Upper lobe of left lung (tissue), 6 donors: ENCODE data around the gene KIRREL3. TPM values are rescaled to one million over a fixed set of nuclear protein-coding genes. Genes with fewer than 3 reads are reported as not detected.
A peak's percentile ranks its signal among the peaks of the same experiment; 100 is the strongest.

Source experiments
- ATAC-seq, 2 donors: fragments of 200-7000 bp; cut with Tn5 transposase; one replicate each; pipeline ENCODE4 v1.9.1; 2022; ENCODE audit warnings: mild to moderate bottlenecking in 2 of 2, moderate library complexity in 2 of 2; ENCODE audit not compliant: low FRiP score in 2 of 2
- DNase-seq, 2 donors: peaks; one replicate each; pipeline ENCODE4 v3.0.0-alpha.2; 2019 to 2020
- H3K27ac ChIP-seq, 4 donors: fragments of 200-600 bp; sonication (generic); one replicate each; pipeline ENCODE4 v1.5.1; 2016 to 2019
- H3K27me3 ChIP-seq, 4 donors: fragments of 200-600 bp; sonication (generic); one replicate each; pipeline ENCODE4 v1.5.1; 2017 to 2019
- H3K36me3 ChIP-seq, 4 donors: fragments of 200-600 bp; sonication (generic); one replicate each; pipeline ENCODE4 v1.5.1; 2016 to 2019
- H3K4me1 ChIP-seq, 4 donors: fragments of 200-600 bp; sonication (generic); one replicate each; pipeline ENCODE4 v1.5.1; 2018 to 2019
- H3K4me3 ChIP-seq, 4 donors: fragments of 200-600 bp; sonication (generic); one replicate each; pipeline ENCODE4 v1.5.1; 2017 to 2019; ENCODE audit warnings: mild to moderate bottlenecking in 2 of 4, moderate library complexity in 1 of 4
- H3K9me3 ChIP-seq, 4 donors: fragments of 200-600 bp; sonication (generic); one replicate each; pipeline ENCODE4 v1.5.1; 2018 to 2019
- CTCF ChIP-seq, 6 experiments: fragments of 450-650 bp in 4 of 6; fragments of 200-600 bp in 2 of 6; sonication (generic) in 2 of 6; IDR thresholded peaks; one replicate each; pipeline ENCODE4 v1.5.1; 2016 to 2019; ENCODE audit warnings: antibody characterized with exemption in 6 of 6
- EP300 ChIP-seq, 4 donors: sonication (generic); formaldehyde crosslinking; IDR thresholded peaks; one replicate each; pipeline ENCODE4 v1.5.1; 2017; ENCODE audit warnings: antibody characterized with exemption in 4 of 4, control low read depth in 2 of 4
- POLR2A ChIP-seq, 4 donors: fragments of 450-650 bp; IDR thresholded peaks; one replicate each; pipeline ENCODE4 v1.5.1; 2016 to 2017; ENCODE audit warnings: antibody characterized with exemption in 4 of 4, mild to moderate bottlenecking in 2 of 4
- POLR2AphosphoS5 ChIP-seq, 2 donors: sonication (generic); formaldehyde crosslinking; IDR thresholded peaks; one replicate each; pipeline ENCODE4 v1.5.1; 2017; ENCODE audit warnings: antibody characterized with exemption in 2 of 2
- WGBS, 2 donors: methylation state at CpG; one replicate each; pipeline ENCODE4 v1.1.5; 2017 to 2018; 5-methylcytosine and 5-hydroxymethylcytosine counted together
- total RNA-seq, 6 donors: library from RNA; depleted of rRNA in 4 of 6; stranded (reverse); fragments of >200 nt in 4 of 6; gene quantifications; one replicate each; pipeline versions ENCODE4 v1.1.0 to v1.2.1, GENCODE V29; 2016 to 2021
- donor health status: DM: no; HTN: no; CAD: no; lungs with moderate emphysema.
- donor health status: DM: no; HTN: yes; CAD: no; lungs with severe emphysema.

Gene KIRREL3
- total RNA-seq, 6 donors from 2014 or later, result 0.22 to 0.24 TPM; not detected in 4

GRCh38 chr11:126897430-126897829, 103.1 kb downstream of the KIRREL3 start:
- Histone ChIP-seq H3K27me3 (no peaks in the 10 kb centered on the region), H3K4me1 (no peaks in the 10 kb centered on the region), H3K36me3 (no peaks in the 10 kb centered on the region), H3K4me3 (no peak overlapping the region), H3K27ac (no peak overlapping the region), H3K9me3 (peaks cover 0 to 12% (median 7%) of the 10 kb centered on the region in 4 donors)
- TF ChIP-seq EP300 (IDR thresholded peaks at IDR 0.05), result no peak
- no peak for TF ChIP-seq POLR2AphosphoS5 (IDR thresholded peaks at IDR 0.05)
- no peak for TF ChIP-seq CTCF (IDR thresholded peaks at IDR 0.05)
- no peak for TF ChIP-seq POLR2A (IDR thresholded peaks at IDR 0.05)
- DNase-seq (no peak), ATAC-seq (no peak)
- 76 to 85% methylated on average over 2 of the region's 2 CpGs for WGBS, 2 donors

GRCh38 chr11:126896025-126896424, 104.5 kb downstream of the KIRREL3 start:
- H3K4me3 ChIP-seq, result no peak overlapping the region
- no peaks in the 10 kb centered on the region for H3K36me3 ChIP-seq
- TF ChIP-seq POLR2A (IDR thresholded peaks at IDR 0.05), result no peak
- no peak for TF ChIP-seq CTCF (IDR thresholded peaks at IDR 0.05)
- no peak for TF ChIP-seq POLR2AphosphoS5 (IDR thresholded peaks at IDR 0.05)
- TF ChIP-seq EP300 (IDR thresholded peaks at IDR 0.05), result no peak
- H3K9me3 ChIP-seq, result peaks cover 0 to 12% (median 7%) of the 10 kb centered on the region in 4 donors
- H3K27me3 ChIP-seq, result no peaks in the 10 kb centered on the region
- DNase-seq (no peak), ATAC-seq (no peak)
- no peak overlapping the region for H3K27ac ChIP-seq
- peaks cover 0 to 7% (median 3%) of the 10 kb centered on the region in 4 donors for H3K4me1 ChIP-seq

GRCh38 chr11:126893796-126894195, 106.8 kb downstream of the KIRREL3 start:
- H3K27ac ChIP-seq, result no peak overlapping the region
- ATAC-seq (no peak), DNase-seq (no peak)
- no peaks in the 10 kb centered on the region for H3K27me3 ChIP-seq
- H3K9me3 ChIP-seq, result peaks cover 0 to 12% (median 7%) of the 10 kb centered on the region in 4 donors
- 50 to 64% methylated on average over 5 of the region's 5 CpGs for WGBS, 2 donors
- TF ChIP-seq POLR2A (IDR thresholded peaks at IDR 0.05) (no peak), POLR2AphosphoS5 (IDR thresholded peaks at IDR 0.05) (no peak), CTCF (IDR thresholded peaks at IDR 0.05) (no peak), EP300 (IDR thresholded peaks at IDR 0.05) (no peak)
- H3K4me3 ChIP-seq, result no peak overlapping the region
- no peaks in the 10 kb centered on the region for H3K36me3 ChIP-seq
- H3K4me1 ChIP-seq, result peaks cover 0 to 7% (median 3%) of the 10 kb centered on the region in 4 donors

GRCh38 chr11:126892756-126893155, 107.8 kb downstream of the KIRREL3 start:
- Histone ChIP-seq H3K9me3 (peaks cover 0 to 12% (median 7%) of the 10 kb centered on the region in 4 donors), H3K27me3 (no peaks in the 10 kb centered on the region), H3K36me3 (no peaks in the 10 kb centered on the region), H3K27ac (no peak overlapping the region), H3K4me1 (peaks cover 0 to 11% (median 3%) of the 10 kb centered on the region in 4 donors), H3K4me3 (no peak overlapping the region)
- DNase-seq (no peak), ATAC-seq (no peak)
- WGBS, 2 donors, result 74 to 75% methylated on average over 8 to 9 of the region's 9 CpGs
- TF ChIP-seq POLR2A (IDR thresholded peaks at IDR 0.05) (no peak), EP300 (IDR thresholded peaks at IDR 0.05) (no peak), CTCF (IDR thresholded peaks at IDR 0.05) (no peak), POLR2AphosphoS5 (IDR thresholded peaks at IDR 0.05) (no peak)

DNA sequence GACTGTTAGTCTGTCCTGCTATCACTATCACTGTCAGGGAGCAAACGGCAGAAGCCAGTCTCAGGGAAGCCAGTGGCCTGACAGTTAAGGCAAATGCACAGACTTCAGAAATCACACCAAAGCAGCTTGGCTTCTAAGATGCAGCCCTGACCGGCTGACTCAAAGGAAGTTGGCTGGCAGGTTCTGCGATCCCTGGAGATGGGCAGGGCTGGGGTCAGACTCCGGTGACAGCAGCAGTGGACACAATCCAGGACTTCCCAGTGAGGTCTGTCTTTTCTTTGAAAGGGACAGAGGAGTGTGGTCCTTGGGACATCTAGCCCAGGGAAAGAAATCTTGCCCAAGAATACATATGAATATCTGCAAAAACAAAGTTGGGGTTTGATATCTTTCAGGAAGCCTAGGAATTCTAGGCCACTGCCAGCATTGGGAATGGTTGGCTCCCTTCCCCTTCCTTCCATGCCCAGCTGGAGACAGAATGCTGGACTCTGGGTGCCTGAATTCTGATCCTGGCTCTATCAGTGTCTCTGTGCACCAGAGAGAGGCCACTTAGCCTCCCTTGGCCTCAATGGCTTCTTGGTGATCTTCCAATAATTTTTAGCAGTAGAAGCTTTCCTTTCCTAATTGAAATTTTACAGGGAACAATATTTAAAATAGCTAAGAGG, 108.9 kb downstream of the KIRREL3 start:
- no peaks in the 10 kb centered on the region for H3K27me3 ChIP-seq
- H3K4me1 ChIP-seq, result peaks cover 0 to 11% (median 3%) of the 10 kb centered on the region in 4 donors
- ATAC-seq (peak in 1 of 2 donors; percentile 60), DNase-seq (no peak)
- TF ChIP-seq POLR2AphosphoS5 (IDR thresholded peaks at IDR 0.05), result no peak
- TF ChIP-seq CTCF (IDR thresholded peaks at IDR 0.05), result no peak
- no peak for TF ChIP-seq POLR2A (IDR thresholded peaks at IDR 0.05)
- TF ChIP-seq EP300 (IDR thresholded peaks at IDR 0.05), result no peak
- H3K36me3 ChIP-seq, result no peaks in the 10 kb centered on the region
- peaks cover 0 to 12% (median 7%) of the 10 kb centered on the region in 4 donors for H3K9me3 ChIP-seq
- H3K27ac ChIP-seq, result no peak overlapping the region
- WGBS, 2 donors, result 35 to 55% methylated on average over 4 of the region's 4 CpGs
- no peak overlapping the region for H3K4me3 ChIP-seq
